HG03045 (cell line): ENCODE results near the gene BPGM.
"Not testable (repeated sequence)": the region's sequence is repeated elsewhere in the genome, so short reads cannot be mapped to it uniquely, and the experiment has no call there.

Source experiments
- ATAC-seq: cut with Tn5 transposase; IDR thresholded peaks from one replicate; pipeline ENCODE4 v1.9.1; 2021; ENCODE audit warnings: mild to moderate bottlenecking, moderate library complexity; ENCODE audit not compliant: unreplicated experiment

The BPGM gene

DNA sequence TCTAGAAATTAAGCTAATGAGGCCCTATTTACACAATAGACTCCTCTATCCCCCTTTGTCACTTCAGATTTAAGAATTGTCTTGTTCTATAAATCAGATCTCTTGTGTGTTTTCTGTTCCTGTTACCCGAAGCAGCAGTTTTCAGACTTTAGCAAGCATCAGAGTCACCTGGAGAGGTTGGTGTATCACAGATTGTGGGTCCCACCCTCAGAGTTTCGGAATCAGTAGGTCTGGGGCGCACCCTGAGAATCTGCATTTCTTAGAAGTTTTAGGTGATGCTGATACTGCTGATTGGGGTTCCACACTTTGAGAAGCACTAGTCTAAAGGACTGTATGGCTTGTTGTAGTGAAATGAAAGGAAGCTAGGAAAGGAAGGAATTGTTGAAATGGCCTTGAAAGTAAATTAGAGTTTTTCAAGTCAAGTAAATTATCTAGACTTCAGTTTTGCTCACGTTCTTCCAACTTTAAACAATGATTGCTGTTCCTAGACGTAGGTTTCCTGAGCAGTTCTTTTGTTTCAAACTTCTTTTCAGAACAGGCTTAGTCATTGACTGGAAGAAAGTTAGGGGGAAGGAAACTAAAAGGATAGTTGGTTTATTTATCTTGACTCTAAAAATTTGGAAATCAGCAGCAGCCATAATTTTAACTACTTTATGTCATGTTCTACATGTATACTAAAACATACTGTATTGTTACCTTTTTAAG lies 15.7 kb downstream of the BPGM start:
- ATAC-seq: no peak

DNA sequence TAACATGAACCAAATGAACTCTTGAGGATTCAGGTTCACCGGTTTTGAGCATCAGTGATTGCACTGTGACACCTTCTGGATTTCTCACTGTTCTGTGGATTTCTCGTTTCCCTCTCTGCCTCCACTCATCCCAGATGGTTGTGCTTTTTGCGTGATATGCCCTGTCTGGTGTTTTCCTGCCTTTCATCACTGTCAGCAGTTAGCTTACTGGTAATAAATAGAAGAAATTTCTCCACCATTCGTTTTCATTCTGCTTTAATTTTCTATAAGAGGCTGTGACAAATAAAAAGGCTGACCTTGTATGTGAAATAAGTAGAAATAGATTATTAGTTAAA lies 16.2 kb downstream of the BPGM start:
- ATAC-seq: no peak

DNA sequence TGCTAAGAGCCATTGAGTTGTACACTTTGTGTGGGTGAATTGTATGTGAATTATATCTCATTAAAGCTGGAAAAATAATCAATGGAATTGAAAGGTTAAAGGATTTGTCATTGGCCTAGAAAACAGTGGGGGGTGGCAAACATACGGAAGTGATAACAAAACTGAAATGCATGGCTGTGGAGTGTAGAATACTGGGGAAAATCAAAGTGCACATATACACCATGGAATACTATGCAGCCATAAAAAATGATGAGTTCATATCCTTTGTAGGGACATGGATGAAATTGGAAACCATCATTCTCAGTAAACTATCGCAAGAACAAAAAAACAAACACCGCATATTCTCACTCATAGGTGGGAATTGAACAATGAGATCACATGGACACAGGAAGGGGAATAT lies 18.4 kb downstream of the BPGM start:
- ATAC-seq: not testable (repeated sequence)

DNA sequence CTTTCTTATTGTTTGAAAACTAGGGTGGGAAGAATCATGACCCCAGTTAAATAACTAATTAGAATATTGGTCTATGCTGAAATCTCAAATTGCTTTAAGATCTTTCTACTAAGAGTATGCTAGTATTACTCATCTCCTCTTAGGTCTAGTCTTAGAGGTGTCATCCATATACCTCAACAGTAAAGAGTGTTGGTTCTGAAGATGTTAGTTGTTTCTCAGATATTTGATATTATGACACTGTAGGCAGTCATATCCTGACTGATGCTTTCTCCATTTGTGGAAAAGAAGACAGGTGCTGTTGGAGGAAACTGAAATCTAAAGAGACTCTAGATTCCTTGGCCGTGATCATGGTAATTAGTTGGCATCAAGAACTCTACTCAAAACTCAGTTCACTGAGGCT lies 21.2 kb downstream of the BPGM start:
- ATAC-seq: no peak

DNA sequence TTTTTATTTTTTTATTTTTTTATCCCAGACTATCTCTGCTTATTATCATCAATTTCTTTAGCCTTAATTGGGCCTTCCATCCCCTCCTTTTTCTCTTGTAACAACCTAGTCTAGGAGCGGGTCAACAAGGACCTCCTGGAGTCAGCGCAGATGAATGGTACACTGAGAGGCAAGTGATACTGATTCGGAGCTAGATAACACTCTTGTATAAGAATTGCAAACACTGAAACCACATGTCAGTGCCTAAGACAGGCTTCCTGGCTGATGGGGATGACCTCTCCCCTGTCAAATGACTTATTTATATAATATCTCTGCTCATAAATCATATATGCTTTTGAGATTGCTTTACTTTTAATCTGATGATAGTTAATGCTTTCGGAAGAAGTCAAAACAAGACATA lies 22.7 kb downstream of the BPGM start:
- no peak for ATAC-seq

DNA sequence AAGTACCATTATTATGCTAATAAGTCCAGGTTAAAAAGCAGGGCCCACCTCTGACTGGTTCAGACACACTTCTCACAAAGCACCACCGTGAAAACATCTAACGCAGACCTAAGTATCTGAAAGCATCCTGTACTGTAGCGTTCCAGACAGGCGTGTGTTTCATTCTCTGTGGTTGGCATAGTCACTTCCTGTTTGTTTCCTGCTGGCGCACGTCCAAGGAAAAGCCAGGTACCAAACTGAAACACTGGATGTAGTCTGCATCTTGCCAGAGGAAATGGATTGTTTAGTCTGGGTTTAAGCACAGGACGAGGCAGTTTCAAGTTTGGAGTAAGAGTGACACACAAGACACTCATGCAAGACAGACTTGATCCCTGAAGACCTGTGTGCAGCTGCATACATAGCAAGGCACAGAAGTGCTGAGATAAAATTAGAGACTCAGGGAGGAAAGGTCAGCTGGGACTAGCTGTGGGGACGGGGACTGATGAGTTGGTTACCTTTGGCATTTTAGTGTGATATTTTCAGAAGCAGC lies 23.3 kb downstream of the BPGM start:
- ATAC-seq: peak; percentile 65

DNA sequence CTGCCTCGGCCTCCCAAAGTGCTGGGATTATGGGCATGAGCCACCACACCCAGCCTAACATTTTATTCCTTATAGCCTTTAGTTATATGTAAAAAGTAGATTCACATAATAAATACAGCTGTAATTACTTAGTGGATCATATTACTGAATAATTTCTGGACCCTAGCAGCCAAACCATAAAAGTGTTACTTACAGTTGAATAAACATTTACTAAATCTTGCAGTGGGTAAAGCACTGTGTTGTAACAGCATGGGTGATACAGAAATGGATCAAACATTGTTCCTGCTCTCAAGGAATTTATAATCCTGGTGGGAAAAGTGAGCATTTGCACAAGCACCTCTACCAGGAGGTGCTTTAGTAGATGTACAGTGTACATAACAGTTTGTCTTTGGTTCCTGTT lies 25.0 kb downstream of the BPGM start:
- no peak for ATAC-seq

DNA sequence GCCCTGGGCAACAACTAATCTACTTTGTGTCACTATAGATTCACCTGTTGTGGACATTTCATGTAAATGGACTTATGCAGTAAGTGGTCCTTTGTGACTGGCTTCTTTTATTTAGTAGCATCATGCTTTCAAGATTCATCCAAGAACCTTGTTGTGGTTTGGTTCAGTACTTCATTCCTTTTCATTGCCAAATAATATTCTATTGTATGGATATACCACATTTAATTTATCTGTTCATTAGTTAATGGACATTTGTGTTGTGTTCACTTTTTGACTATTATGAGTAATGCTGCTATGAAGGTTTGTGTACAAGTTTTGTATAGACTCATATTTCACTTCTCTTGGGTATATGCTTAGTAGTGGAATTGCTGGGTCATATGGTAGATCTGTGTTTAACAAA lies 27.8 kb downstream of the BPGM start:
- no peak for ATAC-seq

DNA sequence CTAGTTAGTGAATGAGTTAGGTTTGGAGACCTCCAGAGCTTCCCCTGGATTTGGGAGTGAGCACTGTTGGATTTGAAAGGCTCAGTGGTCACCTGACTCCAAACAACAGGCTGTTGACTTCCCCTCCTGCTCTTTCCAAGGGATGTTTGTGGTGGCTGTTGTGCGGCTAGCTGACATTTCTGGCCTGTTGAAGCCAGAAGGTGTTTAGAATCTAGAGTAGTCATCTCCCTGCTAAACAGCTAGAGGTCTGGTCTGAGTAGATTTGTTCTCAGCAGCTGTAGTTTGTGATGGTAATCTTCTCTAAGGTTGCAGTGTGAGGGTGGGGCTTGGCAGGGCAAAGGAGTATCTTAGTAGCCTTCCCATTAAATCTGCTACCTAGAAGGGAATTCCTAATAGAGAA lies 30.1 kb downstream of the BPGM start:
- ATAC-seq: no peak

DNA sequence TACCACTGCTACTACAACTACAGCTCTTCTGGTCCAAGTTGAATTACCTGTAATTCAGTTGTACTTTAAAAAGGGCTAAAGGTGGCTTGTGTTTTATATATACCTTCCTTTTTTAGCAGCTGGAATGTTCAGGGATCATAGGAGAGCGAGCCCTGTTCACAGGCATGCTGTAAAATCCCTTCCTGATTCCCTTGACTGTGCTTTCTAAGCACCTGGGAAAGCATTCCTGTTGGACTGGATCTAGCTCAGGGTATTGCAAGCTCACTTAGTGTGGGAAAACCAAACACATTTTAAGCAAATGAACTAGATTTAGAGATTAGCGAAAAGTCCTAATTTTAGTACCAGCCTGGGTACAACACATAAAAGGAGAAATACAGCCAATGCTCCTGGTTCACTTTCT lies 31.5 kb downstream of the BPGM start:
- ATAC-seq: no peak

DNA sequence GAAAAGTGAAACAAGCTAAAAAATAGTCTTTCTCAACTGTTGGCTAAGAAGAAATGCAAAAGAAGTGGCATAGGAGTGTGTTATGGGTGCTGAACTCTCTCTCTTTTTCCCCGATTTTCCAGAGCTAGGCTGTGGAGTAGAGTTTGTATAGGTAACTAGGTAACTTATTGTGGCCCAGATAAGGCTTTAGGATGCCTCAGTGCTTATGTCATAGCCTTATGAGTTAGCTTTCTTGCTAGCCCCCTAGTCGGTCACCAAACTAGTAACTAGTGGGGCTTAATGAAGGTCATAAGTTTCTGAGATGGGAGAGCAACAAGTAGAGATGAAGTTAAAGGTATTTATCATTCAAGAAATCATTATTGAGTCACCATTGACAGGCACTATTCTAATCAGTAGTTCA lies 32.4 kb downstream of the BPGM start:
- ATAC-seq: no peak

DNA sequence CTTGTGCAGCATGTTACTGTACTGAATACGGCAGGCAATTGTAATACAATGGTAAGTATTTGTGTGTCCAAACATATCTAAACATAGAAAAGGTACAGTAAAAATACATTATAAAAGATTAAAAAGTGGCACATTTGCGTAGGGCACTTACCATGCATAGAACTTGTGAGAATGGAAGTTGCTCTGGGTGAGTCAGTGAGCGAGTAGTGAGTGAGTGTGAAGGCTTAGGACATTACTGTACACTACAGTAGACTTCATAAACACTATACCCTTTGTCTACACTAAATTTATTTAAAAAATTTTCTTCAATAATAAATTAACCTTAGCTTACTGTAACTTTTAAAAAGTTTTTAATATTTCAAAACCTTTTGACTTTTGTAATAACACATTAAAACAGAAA lies 37.5 kb downstream of the BPGM start:
- no peak for ATAC-seq

DNA sequence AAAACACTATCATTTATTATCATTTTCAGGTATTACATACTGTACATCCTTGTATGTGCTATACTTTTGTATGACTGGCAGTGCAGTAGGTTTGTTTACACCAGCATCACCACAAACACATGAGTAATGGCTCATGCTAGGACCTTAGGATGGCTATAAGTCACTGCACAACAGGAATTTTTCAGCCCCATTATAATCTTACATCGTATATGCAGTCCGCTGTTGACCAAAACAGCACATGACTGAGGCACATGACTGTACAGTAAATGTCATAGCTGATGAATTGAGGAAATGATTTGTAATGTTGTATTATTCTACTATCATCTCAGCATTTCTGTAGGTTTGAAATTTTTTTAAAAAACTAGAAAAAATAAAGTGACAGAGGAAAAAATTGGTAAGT lies 38.6 kb downstream of the BPGM start:
- no peak for ATAC-seq

DNA sequence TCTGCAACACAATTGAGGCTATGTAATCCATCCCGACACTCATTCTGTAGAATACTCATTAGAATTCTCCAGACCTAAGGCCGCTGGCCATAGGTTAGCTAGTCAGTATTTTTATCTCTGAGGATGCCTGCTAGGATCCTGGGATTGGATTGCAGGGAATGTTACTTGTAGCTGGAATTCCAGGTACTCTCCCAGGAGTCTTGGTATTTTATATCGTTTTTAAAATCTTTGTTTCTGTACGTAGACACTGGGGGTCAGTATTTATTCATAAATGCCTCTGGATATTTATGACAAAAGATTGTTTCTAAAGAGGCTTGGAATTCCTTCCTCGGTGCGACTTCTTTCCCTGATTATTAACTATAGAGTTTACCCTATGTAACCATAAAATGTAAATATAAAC lies 40.1 kb downstream of the BPGM start:
- no peak for ATAC-seq

DNA sequence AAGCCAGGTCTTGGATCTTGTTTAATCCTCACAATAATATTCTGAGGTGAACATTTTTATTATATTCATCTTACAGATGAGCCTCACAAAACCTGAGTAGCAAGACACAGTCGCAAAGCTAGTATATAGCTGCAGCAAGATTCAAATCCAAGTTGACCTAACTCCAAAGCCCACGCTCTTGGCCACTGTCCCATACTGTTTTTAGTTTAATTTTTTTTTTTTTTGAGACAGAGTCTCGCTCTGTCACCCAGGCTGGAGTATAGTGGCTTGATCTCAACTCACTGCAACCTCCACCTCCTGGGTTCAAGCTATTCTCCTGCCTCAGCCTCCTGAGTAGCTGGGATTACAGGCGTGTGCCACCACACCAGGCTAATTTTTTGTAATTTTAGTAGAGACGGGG lies 42.9 kb downstream of the BPGM start:
- not testable (repeated sequence) for ATAC-seq

DNA sequence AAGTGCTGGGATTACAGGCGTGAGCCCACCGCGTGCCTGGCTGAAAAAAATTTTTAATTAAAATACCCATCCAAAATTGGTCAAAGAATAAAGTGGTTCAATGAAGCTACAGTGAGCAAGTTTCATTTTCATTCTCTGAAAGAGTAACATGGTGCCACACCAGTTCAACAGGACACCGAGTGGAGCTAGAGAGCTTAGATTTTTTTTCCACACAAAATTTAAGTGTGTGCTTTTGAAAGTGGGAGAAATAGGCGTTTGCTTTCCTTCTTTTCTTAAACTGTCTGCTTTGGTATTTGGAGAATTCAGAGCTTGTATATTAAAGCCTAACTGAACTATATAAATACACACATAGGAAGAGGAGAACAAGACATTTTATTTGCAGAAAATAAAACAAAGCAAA lies 43.4 kb downstream of the BPGM start:
- no peak for ATAC-seq

DNA sequence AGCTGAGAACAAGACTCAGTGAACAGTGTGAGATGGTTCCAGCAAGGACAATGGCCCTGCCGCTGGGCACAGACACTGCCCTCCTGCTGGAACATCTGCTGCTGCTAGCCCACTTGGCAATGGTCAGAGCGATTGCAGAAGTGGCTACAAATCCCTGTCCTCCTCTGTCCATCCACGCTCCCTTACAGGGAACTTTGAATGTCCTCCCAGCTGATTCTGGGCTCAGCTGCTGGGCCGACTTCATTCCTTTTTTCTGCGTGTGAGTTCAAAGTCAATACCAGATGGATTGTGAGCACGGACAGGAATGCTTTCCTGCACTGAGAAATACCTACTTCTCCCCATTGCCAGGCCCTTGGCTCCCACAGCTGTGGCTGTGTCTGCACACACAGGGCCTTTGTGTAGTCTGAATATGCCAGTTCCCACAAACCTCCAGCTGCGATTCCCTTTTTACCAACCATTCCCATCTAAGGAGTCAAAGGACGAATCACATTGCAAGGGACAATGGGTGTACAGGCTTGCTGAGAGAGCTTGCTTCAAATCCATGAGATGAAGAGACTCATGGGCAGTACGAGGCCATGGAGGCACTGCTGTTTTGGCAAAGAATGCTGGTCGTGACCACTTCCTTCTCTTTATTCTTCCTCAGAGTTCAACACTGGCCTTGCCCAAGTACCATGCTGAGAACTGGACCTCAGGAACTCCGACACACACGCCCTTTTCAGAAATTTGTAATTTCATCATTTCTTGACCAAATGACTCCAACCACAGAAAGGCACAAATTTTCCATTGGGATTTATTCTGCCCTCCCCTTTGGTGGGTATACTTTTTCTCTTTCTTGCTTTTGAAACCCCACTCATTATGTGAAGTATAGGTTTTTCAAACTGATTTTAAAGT lies 44.2 kb downstream of the BPGM start:
- ATAC-seq: no peak

DNA sequence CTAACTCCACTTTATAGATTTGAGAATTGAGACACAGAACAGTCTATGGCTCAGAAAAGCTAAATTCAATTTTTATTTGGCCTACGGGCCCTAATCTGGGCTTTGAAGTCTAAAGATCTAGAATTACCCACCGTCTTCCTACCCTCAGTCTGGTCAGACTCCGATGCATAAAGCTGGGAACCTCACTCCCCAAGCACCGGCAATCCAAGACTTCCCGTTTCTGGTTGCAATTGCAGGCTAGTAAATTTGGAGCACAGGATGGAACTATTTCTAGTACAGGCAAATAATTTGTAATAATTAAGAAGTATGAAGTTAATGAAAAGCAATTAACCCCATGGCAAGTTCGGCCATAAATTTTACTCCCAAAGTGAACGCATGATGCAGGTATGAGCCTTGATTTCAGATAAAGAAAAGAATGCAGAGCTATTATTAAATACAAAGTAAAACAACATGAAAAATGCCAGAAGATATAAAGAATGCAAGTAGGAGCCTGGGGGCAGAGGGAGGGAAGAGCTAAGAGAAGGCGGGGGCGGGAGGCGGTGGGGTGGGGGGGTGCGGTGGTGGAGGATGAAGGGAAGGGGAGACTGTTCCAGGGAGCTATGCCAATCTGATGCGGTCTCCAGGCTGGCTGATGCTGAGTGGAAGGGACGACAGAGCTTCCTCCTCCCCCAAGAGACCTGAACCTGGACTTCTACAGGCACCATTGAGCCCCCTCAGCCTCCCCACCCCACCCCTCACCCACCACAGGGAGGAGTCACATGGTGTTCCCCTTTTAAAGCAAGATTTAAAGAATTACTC lies 45.1 kb downstream of the BPGM start:
- ATAC-seq: no peak

DNA sequence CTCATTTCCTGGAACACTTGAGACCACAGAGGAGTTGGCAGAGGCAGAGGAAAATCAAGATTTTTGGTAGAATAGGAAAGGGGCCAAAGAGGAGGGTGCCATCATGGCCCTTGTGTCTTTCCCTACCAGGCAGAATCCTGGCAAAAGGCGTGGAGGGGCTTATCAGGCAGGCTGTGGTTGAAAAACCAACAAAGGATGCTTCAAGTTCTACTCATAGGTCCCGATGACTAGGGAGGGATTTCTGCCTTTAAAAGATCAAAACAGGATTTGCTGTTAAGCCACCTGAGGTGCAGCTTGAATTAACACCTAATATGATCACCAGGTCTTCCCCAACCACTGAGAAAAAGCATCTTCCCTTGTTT lies 45.7 kb downstream of the BPGM start:
- ATAC-seq: no peak

DNA sequence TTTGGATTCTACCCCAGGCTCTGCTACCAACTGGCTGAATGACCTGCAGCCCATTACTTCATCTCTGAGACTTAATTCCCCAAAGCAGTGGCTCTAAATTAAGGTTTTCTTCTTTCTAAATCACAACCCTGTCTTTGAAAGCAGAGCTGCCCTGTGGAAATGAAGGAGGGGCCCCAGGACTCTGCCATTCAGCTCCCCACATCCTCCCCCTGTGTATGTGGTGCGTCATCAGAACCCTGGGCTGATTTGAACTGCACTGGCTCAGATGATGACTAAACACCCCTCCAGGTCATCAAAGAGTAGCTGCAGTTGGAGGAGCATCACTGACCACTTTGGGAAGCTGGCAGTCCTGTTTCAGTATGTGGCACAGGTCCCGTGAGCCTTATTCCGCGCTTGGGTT lies 46.6 kb downstream of the BPGM start:
- ATAC-seq: no peak

DNA sequence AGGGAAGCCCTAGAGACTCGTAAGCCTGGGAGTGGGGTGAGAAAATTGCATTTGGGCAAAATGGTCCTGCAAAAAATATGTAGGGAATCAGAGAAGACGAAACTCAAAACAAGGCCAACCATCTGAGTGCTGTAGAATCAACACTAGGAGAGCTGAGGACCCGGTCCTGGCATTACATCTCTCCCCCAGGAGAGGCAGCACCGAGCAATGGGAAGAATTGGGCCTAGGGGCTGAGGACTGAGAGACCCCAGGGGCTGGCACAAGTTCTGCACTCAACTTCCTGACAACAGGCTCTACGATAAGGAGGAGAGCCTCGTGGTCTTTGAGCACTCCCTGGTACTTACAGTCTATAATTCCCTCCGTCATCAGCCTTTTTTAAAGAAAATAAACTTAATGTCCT lies 47.6 kb downstream of the BPGM start:
- ATAC-seq: no peak

DNA sequence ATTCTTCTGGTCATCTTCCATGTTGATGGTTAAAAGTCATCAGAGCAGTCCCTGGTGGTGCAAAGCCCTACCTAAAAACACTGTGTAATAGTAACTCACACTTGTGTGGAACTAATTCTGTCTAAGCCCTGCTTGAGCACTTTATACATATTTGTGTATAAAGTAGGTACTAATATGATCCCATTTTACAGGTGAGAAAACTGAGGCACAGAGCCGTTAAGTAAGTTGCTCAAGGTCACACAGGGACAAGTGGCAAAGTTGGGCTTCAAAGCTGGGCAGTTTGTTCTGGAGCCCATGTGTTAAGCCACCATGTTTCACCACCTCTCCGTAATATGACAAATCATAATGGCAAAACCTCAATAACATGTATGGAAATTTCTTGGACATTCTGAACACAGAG lies 48.1 kb downstream of the BPGM start:
- ATAC-seq: no peak
